Stomach (tissue), 9 donors: Measurements from ENCODE around the gene GRK1. TPM values are rescaled to one million over a fixed set of nuclear protein-coding genes. Genes with fewer than 3 reads are reported as not detected.
"Not testable (repeated sequence)": the region's sequence is repeated elsewhere in the genome, so short reads cannot be mapped to it uniquely, and the experiment has no call there.

Source experiments
- DNase-seq, 2 donors: peaks; one replicate each; pipeline versions ENCODE4 v3.0.0 to v3.0.0-alpha.2; 2013 to 2019
- H3K27ac ChIP-seq, 5 donors: fragments of 200-600 bp in 4 of 5; sonication (generic) in 4 of 5; one replicate each; pipeline ENCODE4 v1.5.1; 2013 to 2019; ENCODE audit warnings: mild to moderate bottlenecking in 1 of 5, moderate library complexity in 1 of 5
- H3K27me3 ChIP-seq, 3 donors: fragments of 200-600 bp; sonication (generic); one replicate each; pipeline ENCODE4 v1.5.1; 2017 to 2019; ENCODE audit warnings: mixed run types in 1 of 3
- H3K36me3 ChIP-seq, 4 donors: fragments of 200-600 bp; sonication (generic); 1 replicate in 3 of 4; 2 replicates in 1 of 4; pipeline ENCODE4 v1.5.1; 2016 to 2019
- H3K4me1 ChIP-seq, 4 donors: fragments of 200-600 bp; sonication (generic); one replicate each; pipeline ENCODE4 v1.5.1; 2016 to 2019
- H3K4me3 ChIP-seq, 4 donors: fragments of 200-600 bp; sonication (generic) in 3 of 4; one replicate each; pipeline ENCODE4 v1.5.1; 2016 to 2019; ENCODE audit warnings: mild to moderate bottlenecking in 1 of 4
- H3K9me3 ChIP-seq, 4 donors: fragments of 200-600 bp; sonication (generic); one replicate each; pipeline ENCODE4 v1.5.1; 2016 to 2019
- CTCF ChIP-seq, 7 experiments: fragments of 450-650 bp in 4 of 7; fragments of 200-600 bp in 3 of 7; sonication (generic) in 3 of 7; IDR thresholded peaks; one replicate each; pipeline ENCODE4 v1.5.1; 2016 to 2019; ENCODE audit warnings: antibody characterized with exemption in 7 of 7, control low read depth in 2 of 7, mild to moderate bottlenecking in 1 of 7
- EP300 ChIP-seq: sonication (generic); formaldehyde crosslinking; IDR thresholded peaks from one replicate; pipeline ENCODE4 v1.6.1; 2017; ENCODE audit warnings: antibody characterized with exemption
- POLR2A ChIP-seq, 4 donors: fragments of 450-650 bp; IDR thresholded peaks; one replicate each; pipeline ENCODE4 v1.6.1; 2016; ENCODE audit warnings: antibody characterized with exemption in 4 of 4, control low read depth in 2 of 4, mild to moderate bottlenecking in 1 of 4, moderate library complexity in 1 of 4
- POLR2AphosphoS5 ChIP-seq, 3 donors: sonication (generic); formaldehyde crosslinking; IDR thresholded peaks; one replicate each; pipeline ENCODE4 v1.6.1; 2016; ENCODE audit warnings: antibody characterized with exemption in 3 of 3
- WGBS, 5 donors: extraction: QIAGEN DNeasy Blood & Tissue Kit in 3 of 5; methylation state at CpG; one replicate each; pipeline versions ENCODE4 v1.1.5 to v1.1.7; 2013 to 2018; 5-methylcytosine and 5-hydroxymethylcytosine counted together
- intact Hi-C: fragments of 100-400 bp; cut with DNase I; formaldehyde crosslinking; loops from one replicate; pipeline ENCODE4 v1.15.1; 2023; ENCODE audit warnings: low total_unique reads
- polyA plus RNA-seq, 3 donors: library from polyadenylated mRNA; stranded (reverse); fragments of 200-250 nt; gene quantifications; one replicate each; pipeline ENCODE4 v1.2.3, GENCODE V29; 2013
- total RNA-seq, 5 donors: library from RNA; depleted of rRNA; stranded (reverse); fragments of >200 nt; gene quantifications; one replicate each; pipeline versions ENCODE4 v1.1.0 to v1.2.3, GENCODE V29; 2014 to 2016
- donor health status: healthy with polysubstance abuse.
- donor health status: Bipolar disorder and iron deficiency.
- donor health status: healthy.

GRK1 gene
- total and polyA plus RNA-seq, 8 donors: not detected

GRCh38 chr13:113623491-113624234 is 43.4 kb upstream of the GRK1 start:
- 91 to 97% (median 95%) methylated on average over 15 to 20 of the region's 20 CpGs for WGBS, 5 donors
- TF ChIP-seq EP300 (no peak), POLR2A (IDR thresholded peaks at IDR 0.05) (no peak), CTCF (IDR thresholded peaks at IDR 0.05) (no peak), POLR2AphosphoS5 (IDR thresholded peaks at IDR 0.05) (no peak)
- Histone ChIP-seq H3K27ac (no peak overlapping the region), H3K4me1 (peaks cover 0 to 1% (median 0%) of the 10 kb centered on the region in 4 donors), H3K9me3 (no peaks in the 10 kb centered on the region), H3K27me3 (no peaks in the 10 kb centered on the region), H3K36me3 (peaks cover 9 to 53% (median 43%) of the 10 kb centered on the region in 4 donors), H3K4me3 (no peak overlapping the region)
- intact Hi-C loops: no loop called here
- DNase-seq: peak in 1 of 2 donors; percentile 34

- intact Hi-C loops: no loop called here
- DNase-seq: no peak
- no peaks in the 10 kb centered on the region for H3K27me3 ChIP-seq
- H3K4me3 ChIP-seq: no peak overlapping the region
- no peaks in the 10 kb centered on the region for H3K4me1 ChIP-seq
- H3K27ac ChIP-seq: no peak overlapping the region
- no peaks in the 10 kb centered on the region for H3K9me3 ChIP-seq
- peaks cover 13 to 58% (median 49%) of the 10 kb centered on the region in 4 donors for H3K36me3 ChIP-seq
- WGBS, 5 donors: 90 to 96% (median 95%) methylated on average over 9 of the region's 9 CpGs
- TF ChIP-seq EP300: no peak
- TF ChIP-seq POLR2AphosphoS5 (IDR thresholded peaks at IDR 0.05): no peak
- no peak for TF ChIP-seq POLR2A (IDR thresholded peaks at IDR 0.05)
- no peak for TF ChIP-seq CTCF (IDR thresholded peaks at IDR 0.05)
These were observed 42.8 kb upstream of the GRK1 start for GRCh38 chr13:113624235-113624587.

GRCh38 chr13:113624640-113625304 is 42.2 kb upstream of the GRK1 start:
- DNase-seq, H3K4me1 ChIP-seq, H3K9me3 ChIP-seq, H3K4me3 ChIP-seq, intact Hi-C loops, H3K27me3 ChIP-seq, H3K27ac ChIP-seq: not testable (repeated sequence)
- peaks cover 15 to 64% (median 54%) of the 10 kb centered on the region in 4 donors for H3K36me3 ChIP-seq
- 88 to 95% (median 94%) methylated on average over 14 of the region's 14 CpGs for WGBS, 5 donors

- Histone ChIP-seq H3K36me3 (peaks cover 15 to 78% (median 67%) of the 10 kb centered on the region in 4 donors), H3K27ac (no peak overlapping the region), H3K4me3 (no peak overlapping the region), H3K9me3 (no peaks in the 10 kb centered on the region), H3K27me3 (no peaks in the 10 kb centered on the region), H3K4me1 (no peaks in the 10 kb centered on the region)
- intact Hi-C loops: no loop called here
- TF ChIP-seq POLR2A (IDR thresholded peaks at IDR 0.05): no peak
- TF ChIP-seq EP300: no peak
- TF ChIP-seq POLR2AphosphoS5 (IDR thresholded peaks at IDR 0.05): no peak
- no peak for TF ChIP-seq CTCF (IDR thresholded peaks at IDR 0.05)
- WGBS, 5 donors: 80 to 90% (median 89%) methylated on average over 24 of the region's 24 CpGs
- no peak for DNase-seq
These were observed 40.9 kb upstream of the GRK1 start for GRCh38 chr13:113625965-113626721.
